GM21528 (cell line): Measurements from ENCODE around the gene C11orf98.
"Not testable (repeated sequence)": the region's sequence is repeated elsewhere in the genome, so short reads cannot be mapped to it uniquely, and the experiment has no call there.

Experiments used
- ATAC-seq: cut with Tn5 transposase; IDR thresholded peaks from one replicate; pipeline ENCODE4 v1.9.1; 2021; ENCODE audit warnings: mild to moderate bottlenecking, moderate library complexity; ENCODE audit not compliant: unreplicated experiment, low FRiP score

Gene C11orf98

DNA sequence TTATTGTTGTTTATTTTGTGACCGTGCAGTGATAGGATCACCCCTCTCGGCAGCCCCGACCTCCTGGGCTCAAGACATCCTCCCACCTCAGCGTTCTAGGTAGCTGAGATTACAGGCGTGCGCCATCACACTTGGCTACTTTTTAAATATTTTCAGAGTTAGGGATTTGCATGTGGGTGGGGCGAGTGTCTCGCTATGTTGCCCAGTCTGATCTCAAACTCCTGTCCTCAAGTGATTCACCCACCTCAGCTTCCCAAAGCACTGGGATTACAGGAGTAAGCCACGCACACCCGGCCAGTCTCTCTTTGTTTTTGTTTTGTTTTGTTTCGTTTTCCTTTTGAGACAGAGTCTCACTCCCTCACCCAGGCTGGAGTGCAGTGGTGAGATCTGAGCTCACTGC is 10.7 kb downstream of the C11orf98 start:
- no peak for ATAC-seq

DNA sequence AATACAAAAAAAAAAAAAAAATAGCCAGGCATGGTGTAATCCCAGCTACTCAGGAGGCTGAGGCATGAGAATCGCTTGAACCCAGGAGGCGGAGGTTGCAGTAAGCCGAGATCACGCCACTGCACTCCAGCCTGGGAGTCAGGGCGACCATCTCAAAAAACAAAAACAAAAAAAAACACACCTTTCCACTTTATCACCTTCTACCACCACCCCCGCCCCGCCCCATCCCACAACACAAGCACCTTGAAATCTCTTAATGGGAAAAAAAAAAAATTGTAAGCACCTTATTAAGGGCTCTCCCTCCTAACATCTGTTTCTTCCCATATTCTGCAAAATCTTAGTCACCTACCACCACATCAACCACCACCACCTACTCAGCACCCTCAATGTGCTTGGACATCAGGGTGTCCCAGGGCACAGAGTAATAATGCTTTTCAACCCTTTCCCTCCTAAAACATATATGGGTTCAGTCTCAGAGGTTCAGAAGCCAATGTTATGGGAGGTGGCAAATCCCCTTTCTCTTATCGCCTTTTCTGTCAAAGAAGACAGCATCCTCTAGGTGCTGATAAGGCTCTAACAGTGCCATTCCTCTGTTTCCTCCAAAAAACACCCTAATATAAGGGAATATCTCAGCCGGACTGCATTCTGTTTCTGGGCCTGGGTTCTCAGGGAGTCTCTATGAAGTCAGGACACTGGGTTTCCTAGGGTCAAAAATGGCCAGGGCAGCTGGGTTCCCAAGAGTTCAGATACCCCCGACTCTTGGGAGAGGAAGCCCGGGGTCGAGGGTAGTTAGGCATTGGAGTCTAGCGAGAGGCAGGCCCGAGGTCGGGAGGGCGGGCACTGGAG is 12.6 kb downstream of the C11orf98 start:
- peak; percentile 5 for ATAC-seq

DNA sequence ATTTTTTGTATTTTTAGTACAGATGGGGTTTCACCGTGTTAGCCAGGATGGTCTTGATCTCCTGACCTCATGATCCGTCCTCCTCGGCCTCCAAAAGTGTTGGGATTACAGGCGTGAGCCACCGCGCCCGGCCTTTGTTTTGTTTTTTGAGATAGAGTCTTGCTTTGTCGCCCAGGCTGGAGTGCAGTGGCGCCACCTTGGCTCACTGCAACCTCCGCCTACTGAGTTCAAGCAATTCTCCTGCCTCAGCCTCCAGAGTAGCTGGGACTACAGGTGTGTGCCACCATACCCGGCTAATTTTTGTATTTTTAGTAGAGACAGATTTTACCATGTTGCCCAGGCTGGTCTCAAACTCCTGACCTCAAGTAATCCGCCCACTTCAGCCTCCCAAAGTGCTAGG is 14.7 kb downstream of the C11orf98 start:
- not testable (repeated sequence) for ATAC-seq

DNA sequence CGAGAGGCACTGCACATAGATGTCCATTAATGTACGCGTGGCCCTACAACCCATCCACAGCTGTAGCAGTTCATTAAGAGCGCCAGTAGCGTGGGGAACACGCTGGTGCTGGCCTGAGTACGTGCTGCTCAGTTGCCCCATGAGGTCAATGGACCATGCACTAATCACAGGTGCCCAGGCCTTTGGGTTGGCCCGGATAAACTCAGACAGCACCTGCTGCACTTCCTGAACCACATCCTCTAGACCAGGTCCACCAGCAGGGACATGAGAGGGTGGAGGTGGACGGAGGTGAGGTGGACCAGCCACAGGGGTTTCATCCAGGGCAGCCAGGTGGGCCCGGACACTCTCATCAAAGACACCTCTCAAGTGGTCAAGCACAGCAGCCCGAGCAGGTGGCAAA is 15.5 kb downstream of the C11orf98 start:
- ATAC-seq = no peak

DNA sequence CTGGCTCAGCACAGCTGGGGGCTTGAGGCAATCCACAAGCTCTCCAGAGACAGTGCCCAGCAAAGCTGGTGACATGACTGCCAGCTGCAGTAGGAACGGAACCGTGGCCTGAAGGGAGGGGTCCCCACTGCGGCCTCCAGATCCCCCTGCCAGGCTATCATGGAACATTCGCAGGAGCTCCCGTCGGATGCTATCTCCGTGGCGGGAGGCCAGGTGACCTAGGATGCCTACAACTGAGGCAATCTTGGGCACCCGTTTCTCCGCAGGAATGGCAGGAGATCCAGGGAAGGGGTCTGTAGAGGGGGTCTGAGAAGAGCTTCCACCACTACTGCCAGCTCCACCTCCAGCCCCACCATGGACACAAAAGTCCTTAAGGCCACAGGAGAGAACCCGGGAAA is 16.0 kb downstream of the C11orf98 start:
- no peak for ATAC-seq

DNA sequence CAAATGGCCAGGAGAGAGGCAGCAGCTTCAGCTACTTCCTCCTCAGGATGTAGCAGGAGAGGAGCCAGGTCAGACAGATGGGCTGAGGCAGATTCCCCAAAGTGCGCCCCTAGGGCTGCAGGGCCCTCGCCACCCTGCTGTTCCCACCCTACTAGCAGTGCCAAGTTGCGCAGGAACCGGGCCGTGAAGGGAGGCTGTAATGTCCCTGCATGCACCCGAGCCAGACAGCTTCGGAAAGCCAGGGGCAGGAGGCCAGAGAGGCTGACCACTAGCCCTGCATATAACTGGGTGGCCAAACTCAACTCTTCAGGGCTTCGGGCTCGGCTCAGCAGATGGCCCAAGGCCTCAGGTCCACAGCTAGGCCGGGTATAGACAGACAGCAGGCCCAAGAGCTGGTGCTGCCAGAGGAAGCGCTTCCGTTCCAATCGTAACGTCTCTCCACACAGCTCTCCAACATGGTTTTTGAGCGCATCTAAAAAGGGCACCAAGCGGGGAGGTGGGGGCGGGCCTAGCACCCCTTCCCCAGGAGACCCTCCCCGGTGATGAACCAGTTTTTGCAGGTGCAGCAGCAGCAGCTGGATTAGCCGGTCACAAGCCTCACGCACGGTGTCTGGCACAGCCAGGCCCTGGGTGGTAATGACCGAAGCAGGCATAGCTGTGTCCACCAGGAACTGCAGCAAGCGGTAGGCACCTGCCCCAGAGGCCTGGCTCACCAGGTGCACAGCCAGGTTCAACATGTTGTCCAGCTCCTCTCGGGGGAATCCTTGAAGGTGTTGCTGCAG is 16.6 kb downstream of the C11orf98 start:
- ATAC-seq = no peak

DNA sequence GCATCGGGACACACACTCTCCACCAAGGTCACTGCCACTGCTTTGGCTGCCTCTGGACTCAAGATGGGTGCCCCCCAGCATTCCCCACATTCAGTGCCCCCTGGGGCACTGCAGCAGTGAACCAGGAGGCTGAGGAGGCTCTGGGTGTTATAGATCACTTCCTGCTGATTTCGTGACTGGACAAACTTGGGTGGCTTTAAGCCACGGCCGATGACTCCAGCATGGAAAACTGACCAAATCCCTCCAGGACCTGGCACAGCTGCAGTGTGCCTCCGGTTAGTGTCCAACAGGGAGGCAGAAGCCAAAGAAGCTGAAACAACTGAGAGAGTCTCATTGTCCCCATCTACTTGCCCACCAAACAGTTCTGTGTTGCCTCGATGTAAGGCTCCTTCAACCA is 17.4 kb downstream of the C11orf98 start:
- ATAC-seq = no peak

DNA sequence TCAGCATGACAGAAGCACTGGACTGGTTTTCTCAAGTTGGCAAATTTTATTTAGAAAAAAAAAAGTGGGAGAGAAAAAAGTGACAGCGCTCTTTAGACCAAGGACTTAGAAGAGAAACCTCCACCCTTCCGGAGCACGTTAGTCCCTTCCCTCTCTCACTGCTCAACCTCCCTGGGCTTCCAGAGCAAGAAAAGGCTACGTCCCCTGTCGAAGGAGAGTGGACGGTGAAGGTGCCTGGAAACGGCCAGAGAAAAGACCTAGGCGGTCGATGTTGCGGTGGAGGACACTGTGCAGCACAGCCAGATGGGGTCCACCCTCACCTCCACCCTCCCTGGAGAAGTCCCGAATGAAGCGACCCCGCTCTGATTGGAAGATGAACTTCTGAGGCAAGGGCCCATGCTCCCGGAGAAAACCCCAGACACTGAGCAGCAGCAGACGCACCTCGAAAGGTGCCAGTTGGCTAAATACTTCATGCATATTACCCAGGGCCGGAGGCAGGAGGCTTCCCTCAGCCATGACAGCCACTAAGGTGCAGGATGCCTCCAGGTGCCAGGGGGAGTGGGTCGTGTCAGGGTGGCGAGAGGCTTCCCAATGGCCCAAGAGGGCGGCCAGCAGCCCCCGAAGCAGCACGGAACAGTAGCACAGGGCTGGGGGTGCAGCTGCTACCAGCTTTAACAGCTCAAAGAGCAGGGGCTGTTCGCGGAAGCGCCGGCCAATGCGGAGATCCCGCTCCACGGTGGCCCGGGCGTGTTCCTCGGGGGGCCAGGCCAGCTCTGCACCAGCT is 18.0 kb downstream of the C11orf98 start:
- ATAC-seq = no peak

DNA sequence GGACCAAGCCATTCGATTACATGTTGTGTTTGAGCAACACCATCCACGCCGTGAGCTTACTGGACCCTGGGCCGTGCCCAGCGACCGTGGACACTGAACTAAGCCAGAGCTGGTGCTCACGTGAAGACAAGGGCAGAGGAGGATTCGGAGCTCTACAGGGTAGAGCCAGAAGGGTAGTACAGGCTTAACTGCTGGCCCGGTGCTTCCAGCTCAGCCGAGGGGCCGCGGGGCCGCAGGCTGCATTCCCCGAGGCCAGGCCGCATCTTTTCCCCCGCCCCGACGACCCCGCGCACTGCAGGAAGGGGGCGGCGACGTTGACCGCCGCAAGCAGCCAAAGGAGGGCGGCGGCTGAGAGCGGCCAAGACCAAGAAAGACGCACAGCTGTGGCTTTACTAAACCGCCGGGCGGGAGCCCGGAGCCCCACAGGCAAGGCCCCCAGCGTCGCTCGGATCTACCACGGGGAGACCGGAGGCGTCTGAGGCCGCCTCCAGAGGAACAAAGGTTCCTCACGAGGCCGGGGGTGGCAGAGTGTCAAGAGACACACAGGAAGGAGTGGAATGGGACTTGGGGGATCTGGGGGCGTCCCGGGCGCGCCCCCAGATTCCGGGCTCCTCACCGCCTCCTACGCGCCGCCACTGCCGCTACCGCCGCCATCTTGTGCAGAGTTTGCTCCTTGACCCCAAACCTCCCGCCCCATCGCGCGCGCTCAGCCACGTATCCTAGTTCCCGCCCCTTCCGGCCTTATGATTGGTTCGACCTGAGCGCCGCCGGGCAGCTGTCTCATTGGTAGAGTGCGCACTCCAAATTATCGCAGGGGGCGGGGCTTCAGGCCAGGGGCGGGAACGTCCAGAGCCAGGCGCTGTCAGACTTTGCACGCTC is 18.8 kb downstream of the C11orf98 start, which contains the start of gene GANAB:
Gene GANAB (minus strand): TSS at position 668 of the 879 bp plus-strand sequence. CDS start 14 bp downstream, at position 654.
- peak; percentile 82 for ATAC-seq

DNA sequence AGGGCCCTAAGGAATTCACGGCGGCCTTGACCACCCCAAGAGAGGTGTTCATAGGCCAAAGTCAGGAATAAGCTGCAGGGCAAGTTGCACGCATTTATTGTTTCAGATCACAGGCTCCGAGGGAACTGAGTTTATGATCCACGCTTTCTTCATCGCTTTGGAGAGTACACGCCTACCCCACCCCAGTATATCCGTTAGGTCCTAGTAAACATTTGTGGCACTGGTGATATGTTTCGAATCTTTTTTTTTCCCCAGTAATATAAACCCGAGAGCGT is 19.4 kb downstream of the C11orf98 start:
- ATAC-seq = no peak

DNA sequence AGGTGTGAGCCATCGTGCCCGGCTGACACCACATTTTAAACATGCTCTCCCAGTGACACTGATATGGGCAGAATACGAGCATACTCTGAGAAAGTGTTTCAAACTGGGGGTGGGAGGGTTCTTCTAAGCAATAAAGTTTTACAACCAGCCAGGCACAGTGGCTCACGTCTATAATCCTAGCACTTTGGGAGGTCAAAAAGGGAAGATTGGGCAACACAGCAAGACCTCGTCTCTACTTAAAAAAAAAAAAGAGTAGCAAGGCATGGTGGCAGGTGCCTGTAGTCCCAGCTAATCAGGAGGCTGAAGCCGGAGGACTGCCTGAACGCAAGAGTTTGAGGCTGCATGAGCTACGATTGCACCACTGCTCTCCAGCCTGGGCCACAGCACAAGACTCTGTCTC is 20.8 kb downstream of the C11orf98 start:
- no peak for ATAC-seq

DNA sequence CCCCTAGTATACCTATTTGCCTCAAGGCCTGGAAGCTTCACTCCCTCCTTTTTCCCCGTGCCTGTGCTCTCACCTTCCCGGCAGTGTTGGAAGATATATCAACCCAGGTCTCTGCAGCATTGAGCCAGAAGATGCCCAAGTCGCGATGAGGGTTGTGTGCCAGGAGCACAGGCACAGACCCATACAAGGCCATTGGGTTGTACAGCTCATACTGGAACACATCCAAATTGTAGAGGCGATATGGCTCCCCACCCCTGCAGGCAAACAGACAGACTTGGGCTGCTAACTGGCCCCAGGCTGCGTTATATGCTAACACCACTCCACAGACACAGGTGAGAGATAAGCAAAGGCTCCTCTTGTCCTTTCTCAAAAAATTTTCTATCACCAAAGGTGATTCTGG is 32.5 kb downstream of the C11orf98 start:
- no peak for ATAC-seq

DNA sequence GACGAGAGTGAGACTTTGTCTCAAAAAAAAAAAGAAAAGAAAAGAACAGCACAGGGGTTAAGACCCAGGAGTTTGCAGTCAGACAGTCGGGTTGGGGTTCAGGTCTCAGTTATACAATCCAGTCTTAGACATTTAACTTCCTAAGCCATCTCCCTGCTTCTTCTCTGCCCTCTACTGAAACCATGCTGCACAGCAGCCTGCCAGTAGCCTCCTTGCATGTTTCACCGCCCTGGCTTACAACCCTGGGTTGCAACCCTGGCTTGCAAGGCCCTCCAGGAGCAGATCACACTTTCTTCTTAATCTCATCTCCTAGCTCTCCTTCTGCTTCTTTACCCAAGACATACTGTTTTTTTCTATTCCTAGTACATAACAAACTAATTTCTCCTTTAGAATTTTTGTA is 37.3 kb downstream of the C11orf98 start:
- ATAC-seq = no peak

DNA sequence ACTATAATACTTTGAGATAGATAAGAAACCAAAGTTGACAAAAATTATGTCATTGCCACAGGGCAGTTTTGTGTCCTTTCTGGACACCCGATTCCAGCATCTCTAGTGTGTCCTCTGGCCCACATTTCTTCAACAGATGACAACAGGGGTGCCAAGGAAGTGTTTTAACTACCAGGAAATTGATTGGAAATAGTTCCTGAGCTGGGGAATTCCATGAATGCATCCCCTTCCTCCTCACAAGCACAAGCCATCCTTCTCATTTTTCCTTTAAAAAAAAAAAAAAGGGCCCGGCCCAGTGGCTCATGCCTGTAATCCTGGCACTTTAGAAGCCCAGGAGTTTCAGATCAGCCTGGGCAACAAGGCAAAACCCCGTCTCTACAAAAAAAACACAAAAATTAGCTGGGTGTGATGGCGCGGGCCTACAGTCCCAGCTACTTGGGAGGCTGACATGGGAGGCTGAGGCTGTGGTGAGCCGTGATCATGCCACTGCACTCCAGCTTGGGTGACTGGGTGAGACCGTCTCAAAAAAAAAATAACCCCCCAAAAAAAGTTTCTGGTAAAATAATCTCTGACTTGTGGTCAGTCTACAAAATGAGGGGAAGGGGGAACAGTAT is 42.4 kb downstream of the C11orf98 start:
- ATAC-seq = no peak

DNA sequence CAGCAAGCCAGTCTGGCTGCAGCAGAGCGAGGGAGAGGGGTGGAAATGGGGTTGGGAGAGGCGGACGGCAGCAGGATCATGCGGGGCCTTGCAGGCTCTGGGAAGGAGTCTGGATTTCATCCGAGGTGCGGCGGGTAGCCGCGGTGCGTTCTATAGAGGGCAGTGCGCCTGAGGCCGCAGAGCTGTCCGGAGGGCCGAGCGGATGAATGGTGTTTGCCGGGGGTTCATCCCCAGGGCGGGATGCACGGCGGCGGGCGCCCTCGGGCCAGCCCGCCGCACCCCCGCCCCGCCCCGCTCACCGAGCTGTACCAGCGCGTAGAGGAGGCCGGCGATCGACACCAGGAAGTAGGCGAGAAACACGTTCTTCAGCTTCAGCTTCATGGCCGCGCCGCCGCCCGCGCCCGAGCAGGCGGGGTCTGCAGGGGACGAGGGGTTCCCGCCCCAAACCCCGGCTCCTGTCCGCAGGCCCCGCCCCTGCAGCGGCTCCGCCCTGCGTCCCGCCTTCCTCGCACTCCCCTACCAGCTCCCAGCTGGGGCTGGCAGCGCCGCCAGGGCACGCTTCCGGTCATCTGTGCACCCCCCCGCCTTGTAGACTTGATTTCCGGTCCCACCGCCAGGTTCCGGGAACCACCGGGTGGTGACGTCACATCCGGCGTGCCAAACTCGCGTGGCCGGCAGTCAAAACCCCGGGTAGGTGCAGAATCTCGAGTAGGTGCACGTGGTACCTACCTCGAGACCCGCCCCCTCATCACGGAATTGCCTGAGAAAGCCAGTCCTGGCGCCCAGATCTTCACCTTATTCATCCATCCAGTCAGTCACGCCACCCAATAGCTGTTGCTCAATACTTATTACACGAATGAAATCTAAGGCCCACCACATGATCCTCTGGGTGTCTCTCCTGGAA is 43.2 kb downstream of the C11orf98 start, which contains the start of gene B3GAT3:
Gene B3GAT3 (minus strand): TSS at position 420 of the 904 bp plus-strand sequence. CDS start 39 bp downstream, at position 381.
- ATAC-seq = peak; percentile 85

DNA sequence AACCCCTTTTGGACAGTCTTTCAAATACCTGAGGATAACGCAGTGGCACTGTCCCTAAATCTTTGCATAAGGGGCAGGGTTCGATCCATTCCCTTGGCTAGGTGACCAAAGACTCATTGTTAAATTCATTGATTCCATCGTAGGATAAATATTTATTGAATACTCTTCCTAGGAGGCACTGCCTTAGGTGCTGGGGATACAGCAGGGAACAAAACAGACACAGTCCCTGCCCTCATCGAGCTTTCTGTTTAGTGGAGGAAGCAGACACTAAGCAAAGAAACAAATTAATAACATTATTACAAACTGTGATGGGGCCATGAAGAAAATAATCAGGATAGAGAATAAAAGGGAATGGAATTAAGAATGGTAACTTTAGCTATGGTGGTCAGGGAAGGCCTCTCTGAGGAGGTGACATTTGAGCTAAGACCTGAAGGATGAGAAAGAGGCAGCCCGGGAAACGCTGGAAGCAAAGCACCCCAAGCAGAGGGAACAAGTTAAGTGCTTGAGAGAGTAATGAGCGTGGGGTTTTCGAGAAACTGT is 43.9 kb downstream of the C11orf98 start:
- no peak for ATAC-seq

DNA sequence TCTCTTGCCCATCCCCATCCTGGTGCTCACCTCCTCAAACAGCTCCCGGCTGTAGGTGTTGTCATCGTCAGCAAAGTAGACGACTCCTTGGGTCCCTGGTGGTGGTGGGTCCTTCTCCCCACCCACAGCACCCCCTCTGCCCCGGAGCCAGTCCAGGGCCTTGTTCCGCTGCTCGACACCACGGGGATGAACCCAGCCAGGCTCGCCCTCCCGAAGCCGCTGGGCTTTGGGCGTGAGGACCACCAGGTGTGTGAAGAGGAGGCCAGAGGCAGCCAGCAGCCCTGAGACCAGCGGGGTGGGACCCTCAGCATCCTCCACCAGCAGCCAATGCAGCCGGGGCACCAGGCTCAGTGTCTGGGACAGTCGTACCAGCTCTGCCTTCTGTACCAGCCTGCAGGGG is 48.1 kb downstream of the C11orf98 start:
- ATAC-seq = not testable (repeated sequence)

DNA sequence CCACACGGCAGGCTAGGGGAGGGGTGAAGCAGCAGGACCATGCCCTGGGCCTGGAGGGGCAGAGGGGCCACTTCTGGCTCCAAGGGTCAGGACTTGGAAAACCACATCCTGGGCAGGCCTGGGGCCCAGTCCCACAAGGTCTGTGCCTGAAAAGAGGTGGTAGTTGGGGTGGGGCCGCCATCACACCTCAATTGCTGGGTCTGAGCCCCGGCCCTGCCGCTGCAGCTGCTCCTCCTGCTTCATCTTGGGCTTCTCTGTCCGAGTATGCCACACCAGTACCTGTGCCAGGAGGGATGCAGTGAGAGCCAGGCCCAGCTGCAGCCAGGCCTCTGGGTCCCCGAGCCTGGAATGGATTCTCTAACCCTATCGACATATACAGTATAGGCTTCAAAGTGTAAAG is 49.5 kb downstream of the C11orf98 start:
- no peak for ATAC-seq
